PC-3 (cell line): Measurements from ENCODE around the gene DOK7.

Source experiments
- CTCF ChIP-seq: fragments of 300-600 bp; sonication (generic); conservative IDR thresholded peaks from 2 replicates; pipeline ENCODE4 v1.5.1; 2017; ENCODE audit warnings: antibody characterized with exemption, low read depth, mild to moderate bottlenecking, low read length
- EZH2 ChIP-seq: fragments of 300-600 bp; sonication (generic); IDR thresholded peaks from one replicate; pipeline ENCODE4 v1.6.1; 2017; ENCODE audit warnings: antibody characterized with exemption, mild to moderate bottlenecking, low read length; ENCODE audit not compliant: unreplicated experiment

- TF ChIP-seq CTCF (no peak), EZH2 (no peak)
Observed at GRCh38 chr4:3445111-3445820, 17.8 kb upstream of the DOK7 start.
